HG02571 (cell line): ENCODE data around the gene SLC24A3.

ENCODE experiments used
- ATAC-seq: cut with Tn5 transposase; IDR thresholded peaks from one replicate; pipeline ENCODE4 v1.9.1; 2021; ENCODE audit warnings: mild to moderate bottlenecking, moderate library complexity; ENCODE audit not compliant: unreplicated experiment

Gene SLC24A3

DNA sequence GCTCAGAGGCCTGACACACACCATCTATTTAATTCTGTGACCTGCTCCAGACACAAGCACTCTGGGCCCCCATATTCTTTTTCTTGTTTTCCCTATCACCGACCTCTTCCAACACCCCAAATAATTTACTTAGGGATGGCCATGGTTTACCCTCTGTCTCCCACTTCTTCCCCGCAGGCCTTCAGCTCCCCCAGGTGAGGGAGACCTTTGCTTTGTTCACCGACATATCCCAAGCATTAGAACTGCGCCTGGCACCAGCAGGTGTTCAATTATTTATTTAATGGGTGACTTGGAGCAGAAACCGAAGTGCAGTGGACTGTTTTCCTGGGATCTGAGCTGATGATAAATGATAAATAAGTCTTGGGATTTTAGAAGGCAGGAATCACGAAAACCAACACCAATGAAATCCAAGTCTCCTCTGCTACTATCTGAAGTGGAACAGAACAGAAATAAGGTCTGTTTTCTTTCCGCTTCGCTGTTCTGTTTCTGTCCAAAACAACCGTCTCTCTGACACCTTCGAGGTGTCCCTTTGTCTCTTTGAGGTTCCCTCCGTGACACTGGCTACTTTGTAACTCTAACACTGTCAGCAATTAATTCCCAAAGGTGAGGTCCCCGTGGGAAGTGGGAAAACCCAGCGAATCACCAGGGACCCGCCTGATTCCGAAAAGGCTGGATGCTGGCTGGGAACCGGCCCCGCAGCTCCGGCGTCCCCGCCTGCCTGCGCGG lies 544.5 kb downstream of the SLC24A3 start:
- no peak for ATAC-seq

DNA sequence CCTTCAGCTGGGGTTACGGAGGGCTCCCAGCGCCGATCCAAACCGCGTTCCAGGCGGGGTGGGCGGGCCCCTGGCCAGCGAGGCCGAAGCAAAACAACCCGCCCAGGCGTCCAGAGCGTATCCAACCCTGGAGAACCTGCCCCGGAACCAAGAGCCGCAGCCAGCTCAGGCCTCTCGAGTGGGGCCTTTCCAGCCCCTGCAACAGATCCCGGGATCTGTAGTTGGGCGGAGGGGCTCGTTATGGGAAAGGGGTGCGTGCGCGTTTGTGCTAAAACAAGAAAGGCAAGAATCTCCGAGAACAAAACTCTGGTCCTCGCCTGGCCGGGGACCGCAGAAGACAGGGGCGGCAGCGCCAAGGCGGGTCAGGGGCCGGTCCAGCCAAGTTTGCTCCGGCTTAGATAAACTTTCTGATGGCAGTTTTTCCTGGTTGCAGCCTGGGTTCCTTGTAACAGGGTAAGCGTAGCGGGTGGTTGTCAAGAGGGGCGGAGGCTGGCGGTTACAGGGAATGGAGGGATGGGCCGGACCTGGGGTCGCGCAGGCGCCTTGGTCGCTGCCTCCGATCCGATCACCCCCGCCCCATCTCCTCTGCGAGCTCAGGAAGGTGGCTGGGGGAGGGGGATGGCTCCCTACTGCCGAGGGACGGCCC lies 545.2 kb downstream of the SLC24A3 start:
- ATAC-seq, result no peak

DNA sequence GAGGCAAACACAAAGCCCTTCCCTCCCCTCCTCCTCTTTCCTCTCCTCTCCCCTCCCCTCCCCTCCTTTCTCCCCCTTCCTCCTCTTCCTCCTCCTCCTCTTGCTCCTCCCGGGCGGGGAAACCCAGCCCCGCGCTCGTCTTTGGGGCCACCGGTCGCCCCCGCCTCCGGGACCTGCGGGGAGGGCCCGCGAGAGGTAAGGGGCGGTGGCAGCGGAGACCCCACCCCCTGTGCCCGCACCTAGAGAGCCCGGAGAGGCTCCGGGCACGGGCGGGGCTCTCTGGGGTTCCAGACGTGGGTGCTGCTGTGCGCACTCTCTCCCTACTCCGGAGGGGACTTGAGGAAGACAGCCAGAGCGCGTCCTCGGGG lies 545.7 kb downstream of the SLC24A3 start, which contains the start of gene RIN2:
Gene RIN2, plus strand, starts transcription at position 126 of the 368 bp plus-strand sequence. CDS start 131,344 bp downstream, outside the sequence.
- no peak for ATAC-seq

DNA sequence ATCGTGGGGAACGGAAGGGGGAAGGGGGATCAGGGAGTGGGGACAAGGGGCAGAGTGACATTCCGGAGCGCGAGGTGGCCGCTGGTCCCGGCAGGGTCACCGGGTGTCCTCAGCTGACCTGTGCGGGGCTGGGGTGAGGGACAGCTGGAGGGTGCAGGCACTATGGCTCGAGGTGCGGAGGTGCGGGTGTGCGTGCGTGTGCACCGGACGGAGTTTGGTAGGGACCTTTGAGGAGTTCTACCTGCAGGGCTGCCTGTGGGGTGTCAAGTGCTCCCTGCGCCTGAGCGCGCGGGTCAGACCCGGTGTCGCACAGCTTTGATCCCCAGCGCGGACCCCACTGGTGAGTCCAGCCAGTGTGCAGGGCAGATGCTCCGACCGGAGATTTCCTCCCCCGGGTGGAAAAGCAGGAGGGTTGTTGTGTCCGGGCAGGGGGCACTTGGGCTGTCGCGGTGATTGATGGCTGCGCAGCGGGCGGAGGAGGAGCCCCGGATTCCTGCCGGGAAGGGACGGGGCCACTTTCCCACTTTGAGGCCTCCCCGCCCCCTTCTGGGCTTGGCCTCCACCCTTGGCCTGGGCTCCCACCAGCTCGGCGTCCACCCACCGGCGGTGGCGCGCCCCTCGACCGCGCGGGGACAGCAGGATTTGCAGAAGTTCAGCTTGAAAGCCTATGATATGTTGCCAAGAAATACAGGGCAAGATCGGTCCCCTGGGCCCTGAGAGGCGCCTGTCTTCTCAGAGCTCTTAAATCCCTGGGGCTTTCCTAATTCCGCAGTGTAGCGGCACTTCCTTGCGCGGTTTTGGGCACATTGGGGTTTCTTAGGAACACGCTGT lies 546.3 kb downstream of the SLC24A3 start:
- no peak for ATAC-seq

DNA sequence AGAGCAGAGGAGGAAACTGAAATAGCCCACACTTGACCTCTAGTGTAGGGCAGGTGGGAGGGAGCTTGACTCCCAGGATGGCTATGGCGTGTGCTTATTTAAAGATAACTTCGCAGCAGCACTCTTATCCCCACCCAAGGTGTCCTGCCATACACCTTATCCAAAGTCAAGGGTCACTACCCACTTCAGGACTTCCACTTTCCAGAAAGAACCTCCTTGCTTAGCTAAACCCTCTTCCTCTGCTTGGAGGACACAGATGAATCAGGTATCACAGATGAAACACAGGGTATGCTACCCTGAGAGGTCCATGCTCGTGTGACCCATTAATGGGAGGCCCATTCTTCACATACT lies 547.9 kb downstream of the SLC24A3 start:
- no peak for ATAC-seq

DNA sequence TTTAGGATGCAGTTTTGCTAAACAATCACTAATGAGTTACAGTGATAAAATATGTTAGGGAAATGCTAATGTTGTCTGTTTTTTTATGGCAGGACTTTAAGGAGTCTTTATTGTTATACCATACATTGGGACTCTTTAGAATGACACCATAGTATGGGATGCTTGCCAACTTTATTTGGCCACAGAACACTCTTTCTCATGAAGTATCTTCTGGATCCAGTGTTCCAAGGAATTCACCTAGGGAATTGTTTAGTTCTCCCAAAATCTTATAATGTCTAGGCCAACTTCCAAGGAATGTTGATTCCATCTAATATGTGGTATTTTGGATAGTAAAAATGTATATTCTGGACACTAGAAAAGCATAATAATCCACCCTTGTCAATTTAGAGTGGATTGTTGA lies 548.9 kb downstream of the SLC24A3 start:
- ATAC-seq, result no peak

DNA sequence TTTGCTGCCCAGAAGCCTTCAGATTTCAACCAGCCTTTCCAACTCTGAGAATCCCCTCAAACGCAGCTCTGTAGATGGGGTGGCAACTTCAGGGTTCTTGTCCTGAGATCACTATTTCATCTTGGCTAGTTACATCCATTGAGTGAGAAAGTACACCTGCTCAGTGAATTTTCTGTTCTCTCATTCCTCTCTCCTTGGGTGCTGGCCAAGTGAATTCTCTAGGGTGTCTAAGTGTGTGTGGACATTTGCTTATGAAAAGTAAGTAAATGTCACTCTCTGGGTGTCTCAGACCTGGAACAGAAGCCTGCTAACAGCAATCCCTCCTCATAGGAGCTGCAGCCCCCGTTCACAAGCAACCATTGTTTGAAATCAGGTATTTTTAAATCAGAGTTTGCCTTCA lies 549.4 kb downstream of the SLC24A3 start:
- no peak for ATAC-seq

DNA sequence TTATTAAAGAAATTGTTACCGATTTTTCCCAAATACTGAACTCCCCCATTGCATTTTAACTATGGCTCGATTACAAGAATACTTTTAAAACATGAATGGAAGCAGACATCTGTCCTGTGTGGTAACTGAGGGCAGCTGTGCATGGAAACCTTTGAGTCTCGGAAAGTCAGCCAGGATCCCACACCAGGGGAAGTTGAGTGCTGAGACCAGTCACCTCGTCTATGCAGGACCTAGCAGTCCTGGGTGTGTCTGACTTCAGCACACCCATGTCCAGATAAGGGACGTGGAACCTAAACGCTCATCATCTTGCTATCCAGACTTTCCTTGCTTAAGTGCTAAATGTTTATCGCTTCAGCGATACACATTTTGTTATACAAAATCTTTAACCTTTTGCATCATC lies 551.8 kb downstream of the SLC24A3 start:
- ATAC-seq, result no peak

DNA sequence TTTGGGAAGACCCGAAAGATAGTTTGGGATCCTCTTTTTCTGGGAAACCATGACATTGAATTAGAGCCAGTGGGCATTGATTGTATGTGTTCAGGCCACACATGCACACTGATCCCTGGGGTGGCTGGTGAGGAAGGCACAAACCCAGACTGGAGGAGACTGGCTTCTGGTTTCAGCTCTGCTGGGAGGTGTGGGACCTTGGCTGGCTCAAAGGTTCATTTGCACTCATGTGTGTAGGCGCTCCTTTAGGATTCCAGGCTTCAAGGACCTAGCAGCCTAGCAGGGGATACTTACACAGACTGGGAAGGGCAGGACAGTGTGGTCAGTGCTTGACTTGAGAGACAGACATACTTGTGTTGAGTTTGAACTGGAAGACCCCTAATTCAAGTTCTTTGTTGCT lies 552.8 kb downstream of the SLC24A3 start:
- ATAC-seq, result no peak

DNA sequence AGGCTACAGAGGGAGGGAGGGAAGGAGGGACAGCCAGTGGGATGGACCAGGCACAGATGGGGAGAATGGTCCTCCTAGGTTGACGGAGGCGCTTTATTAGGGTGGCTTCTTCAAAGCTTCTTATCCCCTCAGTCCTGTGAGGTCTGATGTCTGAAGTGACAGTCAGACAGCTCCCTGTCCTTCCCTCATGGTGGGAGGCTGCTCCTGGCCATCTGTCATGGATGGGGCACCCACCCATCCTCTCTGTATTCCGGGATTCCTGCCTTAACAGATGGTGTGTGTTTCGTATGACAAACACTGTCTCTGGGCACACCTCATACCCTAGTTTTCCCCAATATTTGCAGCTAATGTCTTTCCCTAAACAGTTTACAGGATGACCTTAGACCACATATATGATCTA lies 553.5 kb downstream of the SLC24A3 start:
- ATAC-seq, result no peak

DNA sequence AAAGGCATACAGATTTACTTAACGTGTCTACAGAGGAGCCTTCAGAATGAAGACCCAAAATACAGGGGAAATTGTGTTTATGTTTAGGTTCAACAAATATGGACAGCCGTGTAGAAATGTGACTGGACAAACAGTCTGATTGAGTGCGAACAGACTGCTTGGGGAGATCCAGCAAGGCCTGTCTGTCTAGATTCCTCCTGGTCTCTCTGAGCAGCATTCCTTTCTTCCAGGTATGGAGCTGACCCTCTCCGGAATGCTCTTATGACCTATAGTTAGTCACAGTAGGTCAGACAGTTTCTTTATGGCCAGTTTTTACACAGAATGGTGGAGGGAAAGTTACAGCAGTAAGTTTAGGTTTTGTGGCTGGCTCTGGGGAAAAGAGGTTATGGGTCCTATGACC lies 554.6 kb downstream of the SLC24A3 start:
- ATAC-seq, result no peak

DNA sequence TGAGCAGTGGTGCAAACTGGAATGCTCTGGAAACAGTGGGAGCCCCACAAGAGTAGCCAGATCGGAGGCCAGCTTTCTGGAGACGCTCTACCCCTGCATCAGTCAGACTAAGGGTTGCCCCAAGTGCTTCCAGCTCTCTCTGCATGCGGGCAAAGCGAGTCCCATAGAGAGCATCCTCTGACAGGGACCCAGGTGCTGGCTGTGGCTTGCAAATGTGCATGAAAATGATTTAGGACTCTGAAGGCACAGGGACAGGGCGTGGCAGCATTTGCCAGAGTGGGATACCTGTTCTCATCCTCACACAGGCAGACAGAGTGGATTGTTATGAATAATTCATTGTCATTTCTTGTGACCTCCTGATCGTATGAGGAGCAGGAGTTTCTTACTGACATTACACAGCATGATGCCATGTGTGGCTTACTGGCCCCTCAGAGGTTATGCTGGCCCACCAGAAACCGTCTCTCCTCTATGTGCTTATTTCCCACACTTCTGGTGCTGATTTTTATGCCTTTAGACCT lies 555.9 kb downstream of the SLC24A3 start:
- no peak for ATAC-seq

DNA sequence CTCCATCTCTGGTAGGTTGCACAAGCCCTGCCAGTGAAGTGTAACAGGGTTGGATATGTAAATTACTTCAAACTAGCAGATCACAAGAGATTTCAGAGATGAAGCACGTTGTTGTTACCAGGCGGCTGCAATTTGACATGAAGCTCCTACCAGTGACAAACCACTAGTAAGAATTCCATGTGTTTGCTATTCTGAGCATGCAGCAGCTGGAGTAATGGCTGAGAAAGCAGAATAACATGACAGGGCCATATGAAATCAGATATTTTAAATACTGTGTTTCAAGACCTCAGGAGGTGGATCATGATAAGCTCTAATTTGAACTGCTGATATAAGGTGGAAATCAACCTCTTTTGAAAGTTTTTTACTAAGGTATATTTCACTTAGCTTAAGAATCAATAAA lies 557.1 kb downstream of the SLC24A3 start:
- no peak for ATAC-seq

DNA sequence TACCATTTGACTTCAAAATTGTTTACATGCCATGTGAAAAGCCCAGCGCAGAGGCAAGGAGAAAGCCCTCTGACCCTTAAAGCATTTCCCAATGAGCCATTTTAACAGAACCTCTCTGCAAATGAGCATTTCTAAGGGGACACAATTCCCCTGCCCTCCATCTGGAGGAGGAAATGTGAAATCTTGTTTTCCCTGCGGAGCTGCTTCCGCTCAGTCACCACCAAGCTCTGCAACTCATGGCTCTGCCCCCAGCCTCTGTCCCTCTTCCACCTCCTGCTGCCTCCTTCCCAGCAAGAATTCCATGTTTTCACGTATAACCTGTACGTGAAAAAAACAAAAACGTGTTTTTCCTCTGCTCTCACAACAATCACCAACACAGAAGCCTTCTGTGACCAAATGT lies 557.9 kb downstream of the SLC24A3 start:
- no peak for ATAC-seq

DNA sequence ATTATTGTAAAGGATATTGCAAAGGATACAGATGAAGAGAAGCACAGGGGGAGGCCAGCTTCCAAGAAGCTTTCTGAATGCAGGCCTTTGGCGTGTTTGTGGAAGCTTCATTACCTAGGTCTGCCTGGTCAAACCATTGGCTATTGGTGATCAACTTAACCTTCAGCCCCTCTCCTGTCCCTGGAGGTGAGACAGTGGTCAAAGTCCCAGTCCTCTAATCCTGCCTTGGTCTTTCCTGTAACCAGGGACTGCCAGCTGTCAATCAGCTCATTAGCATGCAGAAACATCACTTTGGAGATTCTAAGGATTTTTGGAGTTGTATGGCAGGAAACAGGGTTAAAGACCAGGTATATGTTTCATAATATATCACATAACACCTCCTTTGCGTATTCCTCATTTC lies 558.6 kb downstream of the SLC24A3 start:
- no peak for ATAC-seq
